Measurements from ENCODE around the gene SNU13. TPM values are rescaled to one million over a fixed set of nuclear protein-coding genes. Genes with fewer than 3 reads are reported as not detected.
"Not testable (repeated sequence)": the region's sequence is repeated elsewhere in the genome, so short reads cannot be mapped to it uniquely, and the experiment has no call there.

SNU13 gene
- total RNA-seq, 1 donor from 2014 or later, result 133 TPM

DNA sequence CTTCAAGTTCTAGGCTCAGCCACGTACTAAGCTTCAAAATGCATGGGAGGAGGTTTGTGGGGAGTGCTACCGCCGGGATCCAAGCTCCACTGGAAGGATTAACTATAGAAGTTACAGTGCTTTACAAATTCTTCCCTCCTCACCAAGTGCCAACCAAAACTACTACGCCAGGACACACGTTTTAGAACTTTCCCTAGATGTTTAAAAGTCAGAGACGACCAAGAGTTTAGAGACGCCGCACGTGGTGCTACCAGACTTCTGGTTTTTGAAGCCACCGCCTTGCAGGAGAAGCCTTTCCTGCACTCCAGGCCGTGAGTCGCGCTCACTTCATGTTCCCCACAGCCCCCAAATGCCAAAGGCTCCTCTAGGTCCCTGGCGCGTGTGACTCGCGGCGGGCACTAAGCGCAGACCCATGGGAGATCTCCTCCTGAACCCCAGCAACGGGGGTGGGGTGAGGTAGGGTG, 734 bp downstream of the SNU13 start:
- Mint-ChIP-seq H3K27ac (ENCODE audit: unreplicated experiment) (peak overlapping the region; percentile 97), H3K4me3 (ENCODE audit: unreplicated experiment) (peak overlapping the region; percentile 92), H3K27me3 (ENCODE audit: unreplicated experiment) (no peaks in the 10 kb centered on the region), H3K36me3 (ENCODE audit: low read depth, unreplicated experiment) (no peaks in the 10 kb centered on the region), H3K4me1 (ENCODE audit: unreplicated experiment) (peaks cover 14% of the 10 kb centered on the region), H3K9me3 (ENCODE audit: unreplicated experiment) (no peaks in the 10 kb centered on the region)
- no peak for TF ChIP-seq CTCF (IDR thresholded peaks at IDR 0.05; ENCODE audit: unreplicated experiment)
- peak; percentile 26 for DNase-seq (ENCODE audit: low spot score)

GRCh38 chr22:41686890-41687289, 1.8 kb downstream of the SNU13 start:
- not testable (repeated sequence) for H3K27ac Mint-ChIP-seq (ENCODE audit: unreplicated experiment); H3K9me3 Mint-ChIP-seq (ENCODE audit: unreplicated experiment); H3K36me3 Mint-ChIP-seq (ENCODE audit: low read depth, unreplicated experiment); DNase-seq (ENCODE audit: low spot score); H3K27me3 Mint-ChIP-seq (ENCODE audit: unreplicated experiment)
- peaks cover 17% of the 10 kb centered on the region for H3K4me1 Mint-ChIP-seq (ENCODE audit: unreplicated experiment)
- H3K4me3 Mint-ChIP-seq (ENCODE audit: unreplicated experiment), result peak overlapping the region; percentile 92

DNA sequence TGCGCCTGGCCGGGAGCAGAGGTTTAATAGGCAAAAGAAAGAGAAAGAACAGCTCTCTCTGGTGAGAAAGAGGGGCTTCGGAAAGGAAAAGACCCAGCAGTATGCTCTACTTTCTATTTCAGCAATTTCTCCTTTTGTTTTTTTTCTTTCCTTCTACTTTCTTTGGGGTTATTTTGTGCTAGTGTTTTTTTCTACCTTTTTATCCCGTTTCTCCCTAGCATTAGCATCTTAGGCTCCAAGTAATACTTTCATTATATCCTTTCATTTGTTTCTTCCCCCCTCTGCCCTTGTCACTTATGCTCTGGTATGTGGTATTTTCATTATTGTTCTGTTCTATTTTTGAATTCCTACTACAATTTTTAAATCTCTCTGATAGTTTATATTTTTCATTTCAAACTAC, 4.5 kb downstream of the SNU13 start:
- Mint-ChIP-seq H3K36me3 (ENCODE audit: low read depth, unreplicated experiment) (no peaks in the 10 kb centered on the region), H3K4me1 (ENCODE audit: unreplicated experiment) (peaks cover 17% of the 10 kb centered on the region), H3K27ac (ENCODE audit: unreplicated experiment) (no peak overlapping the region), H3K9me3 (ENCODE audit: unreplicated experiment) (no peaks in the 10 kb centered on the region), H3K27me3 (ENCODE audit: unreplicated experiment) (peaks cover 2% of the 10 kb centered on the region), H3K4me3 (ENCODE audit: unreplicated experiment) (no peak overlapping the region)
- no peak for TF ChIP-seq CTCF (IDR thresholded peaks at IDR 0.05; ENCODE audit: unreplicated experiment)
- no peak for DNase-seq (ENCODE audit: low spot score)

DNA sequence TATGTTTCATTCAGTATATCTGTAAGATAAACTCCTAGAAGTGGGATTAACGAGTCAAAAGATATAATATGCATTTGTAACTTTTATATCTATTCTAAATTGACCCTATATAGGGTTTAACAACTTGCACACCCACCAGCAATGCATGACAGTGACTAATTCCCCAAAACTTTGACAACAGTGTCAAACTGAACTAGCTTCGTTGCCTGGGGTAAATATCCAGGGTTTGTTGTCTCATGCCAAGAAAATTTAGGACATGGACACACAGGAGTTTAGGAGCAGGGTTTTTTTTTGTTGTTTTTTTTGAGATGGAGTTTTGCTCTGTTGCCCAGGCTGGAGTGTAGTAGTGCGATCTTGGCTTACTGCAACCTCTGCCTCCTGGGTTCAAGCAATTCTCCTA, 5.1 kb downstream of the SNU13 start:
- TF ChIP-seq CTCF (IDR thresholded peaks at IDR 0.05; ENCODE audit: unreplicated experiment), result no peak

GRCh38 chr22:41683052-41683451, 5.6 kb downstream of the SNU13 start:
- Mint-ChIP-seq H3K36me3 (ENCODE audit: low read depth, unreplicated experiment) (peaks cover 6% of the 10 kb centered on the region), H3K27me3 (ENCODE audit: unreplicated experiment) (peaks cover 2% of the 10 kb centered on the region), H3K9me3 (ENCODE audit: unreplicated experiment) (no peaks in the 10 kb centered on the region), H3K27ac (ENCODE audit: unreplicated experiment) (peak overlapping the region; percentile 70), H3K4me3 (ENCODE audit: unreplicated experiment) (peak overlapping the region; percentile 98), H3K4me1 (ENCODE audit: unreplicated experiment) (peaks cover 13% of the 10 kb centered on the region)
- DNase-seq (ENCODE audit: low spot score), result no peak
- no peak for TF ChIP-seq CTCF (IDR thresholded peaks at IDR 0.05; ENCODE audit: unreplicated experiment)

More for the DNA sequence above, 5.1 kb downstream of the SNU13 start:
- no peak for DNase-seq (ENCODE audit: low spot score)
- Mint-ChIP-seq H3K27ac (ENCODE audit: unreplicated experiment) (no peak overlapping the region), H3K27me3 (ENCODE audit: unreplicated experiment) (peaks cover 2% of the 10 kb centered on the region), H3K36me3 (ENCODE audit: low read depth, unreplicated experiment) (peaks cover under 1% of the 10 kb centered on the region), H3K4me1 (ENCODE audit: unreplicated experiment) (peaks cover 15% of the 10 kb centered on the region), H3K4me3 (ENCODE audit: unreplicated experiment) (no peak overlapping the region), H3K9me3 (ENCODE audit: unreplicated experiment) (no peaks in the 10 kb centered on the region)

All from endothelial cell (in vitro differentiated cells).